HG03175 (cell line): ENCODE results near the gene MYH15.
A peak's percentile ranks its signal among the peaks of the same experiment; 100 is the strongest.

Experiments used
- ATAC-seq: cut with Tn5 transposase; IDR thresholded peaks from one replicate; pipeline ENCODE4 v1.9.1; 2021; ENCODE audit warnings: mild to moderate bottlenecking, moderate library complexity; ENCODE audit not compliant: unreplicated experiment

The MYH15 gene

GRCh38 chr3:108420926-108421325 lies 89.5 kb downstream of the MYH15 start:
- no peak for ATAC-seq

DNA sequence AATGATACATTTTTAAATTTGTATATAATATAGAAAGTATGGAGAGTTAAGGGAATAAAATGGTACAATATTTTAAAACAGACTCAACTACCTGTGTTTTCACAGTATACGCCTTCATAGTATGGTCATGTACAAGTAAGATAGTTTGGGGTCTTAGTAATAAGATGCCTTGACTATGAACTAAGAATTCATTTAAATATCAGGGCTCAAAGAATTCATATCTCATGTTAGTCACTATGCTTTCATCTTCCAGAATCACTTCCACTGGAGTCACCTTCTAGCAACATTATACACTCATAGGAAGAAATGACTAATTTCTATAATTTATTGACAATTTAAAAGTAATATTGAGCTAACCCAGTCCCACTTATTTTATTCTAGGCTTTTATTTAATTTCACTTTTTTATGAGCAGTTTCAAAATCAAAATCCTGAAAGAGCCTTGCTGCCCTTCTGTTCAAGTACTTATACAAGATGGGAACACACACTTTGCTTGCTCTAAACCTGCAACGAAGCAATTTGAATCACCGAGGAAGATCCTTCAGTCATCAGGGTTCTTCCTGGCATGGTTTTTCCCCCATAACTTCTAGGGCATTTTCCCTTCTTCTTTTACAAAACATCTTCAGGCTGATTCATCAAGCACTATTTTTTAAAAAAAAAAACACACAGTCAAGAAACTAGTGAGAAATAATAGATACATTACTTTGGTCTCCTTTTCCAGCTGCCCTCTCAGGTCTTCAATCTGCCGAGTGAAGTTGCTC lies 94.1 kb downstream of the MYH15 start:
- no peak for ATAC-seq

GRCh38 chr3:108415661-108416060 lies 94.7 kb downstream of the MYH15 start:
- no peak for ATAC-seq

DNA sequence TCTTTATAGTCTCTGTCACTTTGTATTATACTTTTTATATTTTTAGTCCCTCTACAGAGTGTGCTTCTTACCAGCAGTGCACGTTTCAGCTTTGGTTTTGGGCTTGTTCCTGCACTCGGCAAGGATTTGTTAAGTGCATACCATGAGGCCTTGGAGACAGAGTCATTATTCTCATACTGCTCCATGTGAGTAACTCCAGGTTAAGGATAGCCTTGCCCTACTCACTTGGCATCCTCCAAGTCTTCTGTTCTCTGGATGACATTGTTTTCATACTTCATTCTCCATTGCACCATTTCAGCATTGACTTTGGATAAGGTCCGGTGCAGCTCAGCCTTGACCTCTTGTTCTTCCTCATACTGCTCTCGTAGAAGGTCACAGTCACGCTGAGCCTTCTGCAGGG lies 96.4 kb downstream of the MYH15 start:
- ATAC-seq: no peak

DNA sequence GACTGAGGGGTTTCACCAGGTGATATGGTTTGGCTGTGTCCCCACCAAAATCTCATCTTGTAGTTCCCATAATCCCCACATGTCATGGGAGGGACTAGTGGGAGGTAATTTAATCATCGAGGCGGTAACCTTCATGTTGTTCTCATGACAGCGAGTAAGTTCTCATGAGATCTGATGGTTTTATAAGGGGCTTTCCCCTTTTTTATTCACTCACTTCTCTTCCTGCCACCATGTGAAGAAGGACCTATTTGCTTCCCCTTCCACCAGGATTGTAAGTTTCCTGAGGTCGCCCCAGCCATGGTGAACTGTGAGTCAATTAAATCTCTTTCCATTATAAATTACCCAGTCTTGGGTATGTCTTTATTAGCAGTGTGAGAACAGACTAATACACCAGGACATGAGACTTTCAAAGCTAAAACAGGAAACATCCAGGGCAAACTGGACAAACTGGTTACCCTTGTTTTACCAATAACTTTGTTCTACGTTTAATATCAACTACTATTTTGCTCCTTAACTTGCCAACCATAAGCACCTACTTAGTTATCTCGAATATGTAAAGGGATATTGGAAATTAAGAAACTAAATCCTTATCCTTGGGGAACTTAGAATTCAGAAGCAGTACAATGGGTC lies 98.2 kb downstream of the MYH15 start:
- no peak for ATAC-seq

DNA sequence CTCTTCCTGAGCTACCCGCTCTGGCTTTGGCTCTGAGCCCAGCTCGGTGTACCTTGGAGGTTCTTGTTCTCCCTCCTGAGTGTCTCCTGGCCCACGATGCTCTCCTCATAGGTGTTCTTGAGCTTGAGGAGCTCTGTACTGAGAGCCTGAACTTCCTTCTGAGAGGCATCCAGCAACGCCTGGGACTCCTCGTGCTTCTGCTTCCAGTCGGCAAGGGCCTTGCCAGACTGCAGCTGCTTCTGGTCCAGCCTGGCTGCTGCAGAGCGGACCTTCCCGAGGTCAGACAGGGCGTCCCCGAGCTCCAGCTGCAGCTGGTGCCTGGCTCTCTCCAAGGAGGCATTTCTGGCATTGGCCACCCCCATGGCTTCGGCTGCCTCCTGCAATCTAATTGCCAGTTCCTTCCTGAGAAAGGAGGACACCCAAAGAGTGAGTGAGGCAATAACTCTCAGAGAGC lies 99.8 kb downstream of the MYH15 start:
- ATAC-seq: no peak

- ATAC-seq: no peak
Measured at GRCh38 chr3:108409800-108410178, 100.6 kb downstream of the MYH15 start.

DNA sequence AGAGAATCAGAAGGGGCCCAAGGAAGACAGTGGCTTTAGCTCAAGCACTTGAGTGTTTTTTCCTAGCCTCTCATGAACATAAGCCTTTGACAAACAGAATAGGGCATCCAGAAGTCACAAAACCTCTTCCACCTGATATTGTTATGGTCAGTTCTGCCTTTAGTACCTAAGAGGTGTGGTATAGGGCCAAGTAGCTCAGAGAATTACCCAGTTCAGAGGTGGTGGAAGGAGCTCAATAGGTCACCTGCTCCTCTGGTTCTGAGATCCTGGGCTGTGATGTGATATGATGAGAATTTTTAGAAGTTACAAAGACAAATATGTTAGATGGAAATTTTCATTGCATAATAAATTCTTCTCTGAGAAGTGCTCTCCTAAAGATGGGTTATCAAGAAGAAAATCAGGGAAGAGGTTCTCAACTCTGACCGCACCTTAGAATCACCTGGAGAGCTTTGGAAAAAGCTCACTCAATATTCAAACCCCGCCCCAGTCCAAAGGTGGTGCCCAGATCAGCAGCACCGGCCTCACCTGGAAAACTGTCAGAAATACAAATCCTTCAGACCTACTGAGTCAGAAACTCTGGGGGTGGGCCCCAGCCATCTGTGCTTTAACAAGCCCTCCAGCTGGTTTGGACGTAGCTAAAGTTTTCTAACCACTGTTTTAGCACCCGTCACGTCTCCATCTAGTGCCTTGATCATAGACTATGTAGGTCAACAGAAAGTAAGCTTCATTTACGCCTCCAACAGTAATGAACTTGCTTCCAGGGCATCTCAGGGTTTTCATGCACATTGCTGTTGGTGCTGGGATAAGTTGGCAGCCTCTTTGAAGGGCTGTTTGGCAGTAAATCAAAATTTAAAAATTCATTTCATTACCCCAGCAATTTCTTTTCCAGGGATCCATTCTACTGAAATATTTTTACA lies 101.3 kb downstream of the MYH15 start:
- no peak for ATAC-seq

DNA sequence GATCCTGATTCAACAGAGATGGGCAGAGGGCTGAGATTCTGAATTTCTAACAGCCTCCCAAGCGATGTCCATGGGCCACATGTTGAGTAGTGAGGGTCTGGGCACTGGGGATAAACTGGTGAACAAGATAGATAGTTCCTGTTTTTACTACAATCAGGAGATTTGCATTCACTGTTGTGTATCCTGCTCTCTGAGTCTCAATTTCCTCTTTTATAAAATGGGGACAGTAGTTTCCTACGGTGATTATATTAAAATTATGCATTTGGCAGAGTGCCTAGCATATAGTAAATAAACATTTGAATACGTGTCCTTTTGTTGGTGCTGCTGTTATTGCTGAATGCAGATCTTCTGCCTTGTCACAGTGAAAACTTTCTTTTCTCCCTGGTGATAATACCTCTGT lies 102.5 kb downstream of the MYH15 start:
- no peak for ATAC-seq

GRCh38 chr3:108406661-108407206 lies 103.7 kb downstream of the MYH15 start:
- peak; percentile 84 for ATAC-seq

DNA sequence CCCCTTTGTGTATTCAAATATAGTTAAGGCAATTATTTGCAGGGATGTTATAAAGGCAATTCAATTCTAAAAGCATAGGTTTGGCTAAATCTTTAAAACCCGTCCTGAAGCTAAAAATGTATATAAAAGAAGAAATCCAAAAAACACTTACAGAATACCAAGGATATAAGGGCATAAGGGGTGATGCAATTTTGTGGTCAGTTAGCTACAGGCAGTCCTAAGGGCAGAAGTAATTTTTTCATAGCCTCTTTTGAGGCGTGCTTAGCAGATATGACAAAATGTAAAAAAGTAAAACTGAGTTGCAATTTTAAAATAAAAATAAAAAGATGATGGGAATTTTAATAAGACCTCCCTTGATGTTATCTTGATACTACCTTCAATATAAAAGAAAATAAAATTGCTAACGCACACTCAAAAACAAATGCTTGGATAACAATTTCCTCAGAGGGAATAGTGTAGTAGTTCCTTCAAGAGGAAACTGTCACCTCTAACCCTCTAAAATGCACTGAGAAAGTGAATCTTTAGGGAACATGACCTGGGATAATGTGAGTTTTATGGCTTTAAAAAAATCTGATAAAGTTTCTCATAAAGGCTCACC lies 104.2 kb downstream of the MYH15 start:
- ATAC-seq: peak; percentile 6

GRCh38 chr3:108404368-108404767 lies 106.0 kb downstream of the MYH15 start:
- no peak for ATAC-seq

DNA sequence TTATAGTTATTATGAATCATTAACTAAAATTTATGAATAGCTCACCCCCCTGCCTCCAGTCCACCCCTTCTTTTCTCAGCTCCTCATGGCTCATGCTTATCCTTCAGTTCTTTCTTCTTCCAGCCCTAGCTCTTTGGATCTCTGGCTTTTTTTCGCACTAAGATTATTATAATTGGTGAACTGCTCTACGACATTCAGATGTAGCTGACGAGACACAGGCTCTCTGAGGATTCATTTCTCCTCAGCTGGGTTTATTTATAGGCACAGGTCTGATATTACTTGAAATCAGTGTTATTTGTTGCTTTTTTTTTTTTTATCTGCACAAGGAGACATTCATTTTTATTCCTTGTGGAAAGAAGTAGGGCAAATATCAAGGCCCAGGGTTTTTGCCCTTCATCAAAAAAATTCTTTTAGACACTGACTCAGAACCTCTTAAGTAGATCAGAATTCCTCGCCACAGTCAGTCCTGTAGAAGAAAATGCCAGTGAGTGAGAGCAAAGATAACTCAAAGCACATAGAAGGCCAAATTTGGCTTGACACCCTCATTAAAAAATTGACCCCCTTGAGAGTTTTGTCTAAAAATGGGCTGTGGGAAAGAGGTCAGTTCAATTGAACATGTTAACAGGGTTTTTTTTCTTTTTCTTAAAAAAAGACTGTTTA lies 106.6 kb downstream of the MYH15 start:
- no peak for ATAC-seq

DNA sequence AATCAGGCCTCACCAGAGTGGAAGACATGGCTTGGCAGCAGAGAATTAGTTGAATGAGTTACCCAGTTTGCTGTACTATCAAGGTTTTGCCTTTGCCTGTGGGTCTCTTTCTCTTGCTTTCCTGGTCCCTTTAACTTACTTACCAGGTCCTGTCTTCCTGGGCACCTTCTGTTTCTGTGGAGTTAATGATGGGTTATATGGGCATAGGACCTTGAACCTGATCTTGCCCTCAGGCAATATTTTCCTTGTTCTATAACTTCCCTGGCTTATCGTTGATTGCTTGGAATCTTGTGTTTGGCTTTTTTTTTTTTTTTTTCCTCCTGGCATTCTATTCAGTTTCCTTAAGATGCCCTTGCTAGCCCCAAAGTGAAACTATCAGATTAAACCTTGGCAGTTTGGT lies 107.2 kb downstream of the MYH15 start:
- no peak for ATAC-seq

GRCh38 chr3:108401836-108402235 lies 108.6 kb downstream of the MYH15 start:
- ATAC-seq: no peak

DNA sequence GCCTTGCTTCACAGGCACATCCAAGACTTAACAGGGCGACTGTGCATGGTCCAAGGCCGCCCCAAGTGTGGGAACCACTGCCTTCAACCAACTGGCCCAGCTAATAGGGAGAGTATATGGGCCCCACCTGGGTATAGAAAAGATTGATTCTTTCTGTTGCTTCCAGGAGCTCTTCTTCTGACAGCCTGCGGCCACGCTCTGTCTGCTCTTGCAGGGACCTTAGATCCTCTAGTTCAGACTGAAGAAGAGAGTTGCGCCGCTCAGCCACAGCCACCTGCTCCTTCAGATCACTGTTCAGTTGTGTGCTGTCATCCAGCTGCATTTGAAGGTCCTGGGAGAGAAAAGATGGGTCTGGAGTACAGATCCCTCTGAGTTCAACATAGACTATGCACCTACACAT lies 111.9 kb downstream of the MYH15 start:
- no peak for ATAC-seq

DNA sequence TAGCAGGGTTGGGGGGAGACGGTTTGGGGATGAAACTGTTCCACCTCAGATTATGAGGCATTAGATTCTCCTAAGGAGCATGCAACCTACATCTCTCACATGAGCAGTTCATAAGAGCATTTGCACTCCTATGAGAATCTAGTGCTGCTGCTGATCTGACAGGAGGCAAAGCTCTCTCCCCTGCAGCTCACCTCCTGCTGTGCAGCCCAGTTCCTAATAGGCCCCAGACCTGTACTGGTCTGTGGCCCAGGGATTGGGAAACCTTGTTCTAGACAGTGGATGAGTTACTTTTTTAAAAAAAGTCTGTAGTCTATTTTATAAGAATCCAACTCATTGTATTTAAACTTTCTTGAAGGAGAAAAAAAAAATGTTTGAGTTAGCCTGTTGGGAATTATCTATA lies 114.1 kb downstream of the MYH15 start:
- no peak for ATAC-seq

- ATAC-seq: no peak
Measured at GRCh38 chr3:108394563-108394962, 115.8 kb downstream of the MYH15 start.

GRCh38 chr3:108394016-108394415 lies 116.4 kb downstream of the MYH15 start:
- no peak for ATAC-seq

DNA sequence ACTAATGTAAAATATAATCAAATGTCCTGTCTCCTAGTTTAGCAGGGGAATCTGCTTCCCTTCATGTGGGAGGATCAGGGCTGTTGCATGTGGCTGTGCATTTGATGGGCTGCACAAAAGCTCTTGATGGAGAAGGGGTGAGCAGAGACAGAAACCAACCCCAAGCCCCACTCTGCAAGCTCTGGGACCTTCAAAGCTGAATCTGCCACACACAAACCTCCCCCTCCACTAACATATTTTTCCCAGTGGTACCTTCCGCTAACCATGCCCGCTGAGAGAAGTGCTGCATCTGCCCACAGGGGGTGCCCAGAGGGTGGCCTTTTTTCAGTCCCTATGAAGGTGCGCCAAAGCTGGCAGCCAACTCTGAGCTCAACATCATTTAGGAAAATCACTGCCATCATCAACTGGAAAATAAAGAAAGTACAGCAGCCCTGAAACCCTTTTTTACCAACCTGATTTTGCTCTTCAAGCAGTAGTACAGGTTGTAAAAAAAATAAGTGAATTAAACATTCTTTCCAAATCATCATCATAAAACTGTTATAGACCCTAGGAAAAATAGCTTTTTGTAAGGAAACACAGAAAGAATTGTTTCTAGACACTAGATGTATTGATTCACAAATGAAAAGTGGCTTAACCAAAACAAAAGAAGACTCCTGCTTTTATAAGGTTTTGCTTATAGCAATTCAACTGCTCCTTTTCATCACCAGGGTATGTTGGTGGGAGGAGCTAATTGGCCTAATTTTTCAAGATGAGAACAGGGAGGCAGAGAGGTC lies 117.1 kb downstream of the MYH15 start:
- no peak for ATAC-seq
